GM04504 (cell line): ENCODE data around the gene PANK1.
A peak's percentile ranks its signal among the peaks of the same experiment; 100 is the strongest.
"Not testable (repeated sequence)": the region's sequence is repeated elsewhere in the genome, so short reads cannot be mapped to it uniquely, and the experiment has no call there.

ENCODE experiments used
- DNase-seq: peaks from one replicate; pipeline ENCODE4 v3.0.0-alpha.2; 2012; ENCODE audit warnings: low read depth

Gene PANK1

GRCh38 chr10:89651916-89652573 lies 7.0 kb upstream of the PANK1 start:
- DNase-seq: no peak

- no peak for DNase-seq
Observed at GRCh38 chr10:89651205-89651915, 6.3 kb upstream of the PANK1 start.

GRCh38 chr10:89649051-89649450 lies 4.0 kb upstream of the PANK1 start:
- no peak for DNase-seq

- no peak for DNase-seq
Observed at GRCh38 chr10:89648074-89648473, 3.0 kb upstream of the PANK1 start.

GRCh38 chr10:89646889-89647657 lies 2.0 kb upstream of the PANK1 start:
- DNase-seq: no peak

- no peak for DNase-seq
Observed at GRCh38 chr10:89645742-89646172, 715 bp upstream of the PANK1 start.

GRCh38 chr10:89644691-89644966 lies 413 bp downstream of the PANK1 start:
- no peak for DNase-seq

- DNase-seq: peak; percentile 85
Observed at GRCh38 chr10:89643812-89644690, 991 bp downstream of the PANK1 start.

- DNase-seq: no peak
Observed at GRCh38 chr10:89643431-89643811, 1.6 kb downstream of the PANK1 start.

GRCh38 chr10:89642193-89642592 lies 2.8 kb downstream of the PANK1 start:
- DNase-seq: no peak

- no peak for DNase-seq
Observed at GRCh38 chr10:89640241-89640640, 4.8 kb downstream of the PANK1 start.

GRCh38 chr10:89639326-89639725 lies 5.7 kb downstream of the PANK1 start:
- no peak for DNase-seq

- DNase-seq: no peak
Observed at GRCh38 chr10:89637113-89637512, 7.9 kb downstream of the PANK1 start.

- no peak for DNase-seq
Observed at GRCh38 chr10:89634637-89635036, 10.4 kb downstream of the PANK1 start.

- peak; percentile 46 for DNase-seq
Observed at GRCh38 chr10:89633484-89633883, 11.6 kb downstream of the PANK1 start.

GRCh38 chr10:89632824-89633223 lies 12.2 kb downstream of the PANK1 start:
- DNase-seq: no peak

- no peak for DNase-seq
Observed at GRCh38 chr10:89627830-89628229, 17.2 kb downstream of the PANK1 start.

GRCh38 chr10:89625041-89625765 lies 19.8 kb downstream of the PANK1 start:
- DNase-seq: no peak

- DNase-seq: no peak
Observed at GRCh38 chr10:89624020-89624419, 21.0 kb downstream of the PANK1 start.

- DNase-seq: no peak
Observed at GRCh38 chr10:89622151-89622550, 22.9 kb downstream of the PANK1 start.

GRCh38 chr10:89621438-89621837 lies 23.6 kb downstream of the PANK1 start:
- DNase-seq: no peak

- DNase-seq: not testable (repeated sequence)
Observed at GRCh38 chr10:89620296-89620695, 24.7 kb downstream of the PANK1 start.
